Duodenal mucosa (tissue), 2 donors: ENCODE results near the gene VSIG10.

Experiments used
- H3K27ac ChIP-seq: one replicate; pipeline ENCODE4 v1.7.0; 2013; ENCODE audit warnings: low read depth, low read length
- H3K27me3 ChIP-seq, 2 donors: one replicate each; pipeline ENCODE4 v1.7.0; 2013; ENCODE audit warnings: low read length in 2 of 2, control low read depth in 1 of 2; ENCODE audit not compliant: insufficient read depth in 2 of 2, control insufficient read depth in 1 of 2
- H3K36me3 ChIP-seq, 2 donors: one replicate each; pipeline ENCODE4 v1.7.0; 2013; ENCODE audit warnings: low read length in 2 of 2, control low read depth in 1 of 2; ENCODE audit not compliant: insufficient read depth in 2 of 2, control insufficient read depth in 1 of 2
- H3K4me1 ChIP-seq, 2 donors: one replicate each; pipeline ENCODE4 v1.7.0; 2013; ENCODE audit warnings: low read length in 2 of 2, control low read depth in 1 of 2; ENCODE audit not compliant: insufficient read depth in 2 of 2, control insufficient read depth in 1 of 2
- H3K4me3 ChIP-seq, 2 donors: one replicate each; pipeline ENCODE4 v1.7.0; 2013; ENCODE audit warnings: low read length in 2 of 2, low read depth in 1 of 2
- H3K9ac ChIP-seq, 2 donors: one replicate each; pipeline ENCODE4 v1.7.0; 2013; ENCODE audit warnings: low read length in 2 of 2, low read depth in 1 of 2
- H3K9me3 ChIP-seq, 2 donors: one replicate each; pipeline ENCODE4 v1.7.0; 2013; ENCODE audit warnings: low read length in 2 of 2, control low read depth in 1 of 2; ENCODE audit not compliant: control insufficient read depth in 1 of 2

The VSIG10 gene

GRCh38 chr12:118035190-118036041 is 68.4 kb downstream of the VSIG10 start:
- Histone ChIP-seq H3K9ac (no peak overlapping the region), H3K27ac (no peak overlapping the region), H3K9me3 (no peaks in the 10 kb centered on the region), H3K36me3 (peaks cover 53 to 87% of the 10 kb centered on the region in 2 donors), H3K4me3 (no peak overlapping the region), H3K27me3 (no peaks in the 10 kb centered on the region), H3K4me1 (peaks cover 0 to 4% of the 10 kb centered on the region in 2 donors)

- Histone ChIP-seq H3K9ac (no peak overlapping the region), H3K4me3 (no peak overlapping the region), H3K27ac (no peak overlapping the region), H3K27me3 (no peaks in the 10 kb centered on the region), H3K9me3 (no peaks in the 10 kb centered on the region), H3K4me1 (peaks cover 0 to 4% of the 10 kb centered on the region in 2 donors), H3K36me3 (peaks cover 55 to 87% of the 10 kb centered on the region in 2 donors)
Measured at GRCh38 chr12:118034429-118035189, 69.2 kb downstream of the VSIG10 start.

GRCh38 chr12:118033902-118034301 is 69.9 kb downstream of the VSIG10 start:
- no peak overlapping the region for H3K9ac ChIP-seq
- H3K27ac ChIP-seq = no peak overlapping the region
- H3K36me3 ChIP-seq = peaks cover 52 to 84% of the 10 kb centered on the region in 2 donors
- peaks cover 0 to 4% of the 10 kb centered on the region in 2 donors for H3K4me1 ChIP-seq
- H3K4me3 ChIP-seq = no peak overlapping the region
- H3K27me3 ChIP-seq = no peaks in the 10 kb centered on the region
- no peaks in the 10 kb centered on the region for H3K9me3 ChIP-seq

- no peak overlapping the region for H3K27ac ChIP-seq
- no peak overlapping the region for H3K4me3 ChIP-seq
- H3K4me1 ChIP-seq = peaks cover 0 to 4% of the 10 kb centered on the region in 2 donors
- H3K27me3 ChIP-seq = no peaks in the 10 kb centered on the region
- peaks cover 48 to 85% of the 10 kb centered on the region in 2 donors for H3K36me3 ChIP-seq
- H3K9ac ChIP-seq = no peak overlapping the region
- H3K9me3 ChIP-seq = no peaks in the 10 kb centered on the region
Measured at GRCh38 chr12:118033323-118033722, 70.5 kb downstream of the VSIG10 start.

- no peaks in the 10 kb centered on the region for H3K27me3 ChIP-seq
- H3K9ac ChIP-seq = no peak overlapping the region
- peaks cover 41 to 84% of the 10 kb centered on the region in 2 donors for H3K36me3 ChIP-seq
- no peak overlapping the region for H3K27ac ChIP-seq
- H3K9me3 ChIP-seq = no peaks in the 10 kb centered on the region
- no peak overlapping the region for H3K4me3 ChIP-seq
- H3K4me1 ChIP-seq = peaks cover 0 to 4% of the 10 kb centered on the region in 2 donors
Measured at GRCh38 chr12:118032188-118032587, 71.6 kb downstream of the VSIG10 start.

GRCh38 chr12:118029166-118029565 is 74.6 kb downstream of the VSIG10 start:
- Histone ChIP-seq H3K9ac (no peak overlapping the region), H3K9me3 (no peaks in the 10 kb centered on the region), H3K4me3 (no peak overlapping the region), H3K4me1 (no peaks in the 10 kb centered on the region), H3K27ac (no peak overlapping the region), H3K36me3 (peaks cover 30 to 80% of the 10 kb centered on the region in 2 donors), H3K27me3 (no peaks in the 10 kb centered on the region)

GRCh38 chr12:118025168-118025567 is 78.6 kb downstream of the VSIG10 start:
- peaks cover 18 to 64% of the 10 kb centered on the region in 2 donors for H3K36me3 ChIP-seq
- H3K9ac ChIP-seq = no peak overlapping the region
- no peaks in the 10 kb centered on the region for H3K9me3 ChIP-seq
- no peaks in the 10 kb centered on the region for H3K27me3 ChIP-seq
- H3K27ac ChIP-seq = no peak overlapping the region
- H3K4me1 ChIP-seq = no peaks in the 10 kb centered on the region
- no peak overlapping the region for H3K4me3 ChIP-seq

GRCh38 chr12:118023301-118023860 is 80.4 kb downstream of the VSIG10 start:
- H3K36me3 ChIP-seq = peaks cover 18 to 63% of the 10 kb centered on the region in 2 donors
- no peaks in the 10 kb centered on the region for H3K27me3 ChIP-seq
- H3K4me1 ChIP-seq = no peaks in the 10 kb centered on the region
- no peak overlapping the region for H3K4me3 ChIP-seq
- H3K27ac ChIP-seq = no peak overlapping the region
- H3K9me3 ChIP-seq = no peaks in the 10 kb centered on the region
- no peak overlapping the region for H3K9ac ChIP-seq

- H3K9ac ChIP-seq = no peak overlapping the region
- H3K9me3 ChIP-seq = no peaks in the 10 kb centered on the region
- no peak overlapping the region for H3K27ac ChIP-seq
- H3K36me3 ChIP-seq = peaks cover 18 to 56% of the 10 kb centered on the region in 2 donors
- H3K4me3 ChIP-seq = no peak overlapping the region
- H3K4me1 ChIP-seq = no peaks in the 10 kb centered on the region
- no peaks in the 10 kb centered on the region for H3K27me3 ChIP-seq
Measured at GRCh38 chr12:118022728-118023109, 81.1 kb downstream of the VSIG10 start.
